Adrenal gland (tissue), 5 donors: ENCODE data around the gene KDM1B.

Source experiments
- CTCF ChIP-seq, 6 experiments: fragments of 450-650 bp in 4 of 6; fragments of 200-600 bp in 2 of 6; sonication (generic) in 1 of 6; IDR thresholded peaks; 1 replicate in 5 of 6; 2 replicates in 1 of 6; pipeline versions ENCODE4 v1.5.1 to v1.8.0; 2016 to 2021; ENCODE audit warnings: antibody characterized with exemption in 6 of 6, mild to moderate bottlenecking in 2 of 6, moderate library complexity in 1 of 6
- POLR2A ChIP-seq, 2 donors: fragments of 450-650 bp; IDR thresholded peaks; one replicate each; pipeline ENCODE4 v1.6.1; 2017; ENCODE audit warnings: antibody characterized with exemption in 2 of 2, mild to moderate bottlenecking in 2 of 2, moderate library complexity in 1 of 2
- donor health status: DM: no; HTN: no; CAD: no.

DNA sequence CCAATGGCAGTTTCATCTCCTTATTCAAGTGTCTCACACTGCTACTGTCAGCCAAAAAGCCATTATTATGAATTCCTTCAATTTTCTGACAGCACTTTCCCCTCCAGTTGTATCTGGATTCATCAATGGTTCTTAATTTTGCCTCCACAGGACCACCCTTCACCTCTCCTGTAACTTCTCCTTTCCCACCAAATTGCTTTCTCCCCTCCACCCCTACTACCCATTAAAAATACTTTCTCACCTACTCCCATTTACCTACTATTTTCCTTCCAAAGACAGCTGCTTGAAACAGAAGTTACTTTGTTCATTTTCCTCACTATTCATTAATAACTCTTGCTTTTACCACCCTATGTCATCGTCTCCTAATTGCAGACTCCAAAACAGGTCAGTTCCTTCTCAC, 79.3 kb downstream of the KDM1B start:
- TF ChIP-seq CTCF (IDR thresholded peaks at IDR 0.05) (no peak), POLR2A (IDR thresholded peaks at IDR 0.05) (no peak)
